Muscle layer of duodenum (tissue), 2 donors: ENCODE data around the gene PGLYRP1.

ENCODE experiments used
- H3K27ac ChIP-seq: one replicate; pipeline ENCODE4 v1.7.0; 2013; ENCODE audit warnings: mild to moderate bottlenecking, low read length
- H3K27me3 ChIP-seq: one replicate; pipeline ENCODE4 v1.7.0; 2013; ENCODE audit warnings: low read depth, mild to moderate bottlenecking, control low read depth, low read length
- H3K36me3 ChIP-seq, 2 donors: one replicate each; pipeline ENCODE4 v1.7.0; 2013; ENCODE audit warnings: low read length in 2 of 2, control low read depth in 1 of 2, mild to moderate bottlenecking in 1 of 2; ENCODE audit not compliant: insufficient read depth in 2 of 2, control insufficient read depth in 1 of 2
- H3K4me1 ChIP-seq, 2 donors: one replicate each; pipeline ENCODE4 v1.7.0; 2013; ENCODE audit warnings: low read length in 2 of 2, mild to moderate bottlenecking in 2 of 2, control low read depth in 1 of 2, moderate library complexity in 1 of 2; ENCODE audit not compliant: insufficient read depth in 2 of 2, control insufficient read depth in 1 of 2
- H3K4me3 ChIP-seq, 2 donors: one replicate each; pipeline ENCODE4 v1.7.0; 2013; ENCODE audit warnings: low read length in 2 of 2, low read depth in 1 of 2, mild to moderate bottlenecking in 1 of 2
- H3K9me3 ChIP-seq, 2 donors: one replicate each; pipeline ENCODE4 v1.7.0; 2013; ENCODE audit warnings: low read length in 2 of 2, control low read depth in 1 of 2, mild to moderate bottlenecking in 1 of 2; ENCODE audit not compliant: control insufficient read depth in 1 of 2
- donor health status: healthy.

Gene PGLYRP1

GRCh38 chr19:46016426-46017094 is 6.3 kb downstream of the PGLYRP1 start:
- Histone ChIP-seq H3K27me3 (peaks cover 13% of the 10 kb centered on the region), H3K27ac (no peak overlapping the region), H3K4me3 (peak overlapping the region; percentile 77 to 79), H3K4me1 (peaks cover 0 to 22% of the 10 kb centered on the region in 2 donors), H3K36me3 (peaks cover 0 to 6% of the 10 kb centered on the region in 2 donors), H3K9me3 (no peaks in the 10 kb centered on the region)

- Histone ChIP-seq H3K9me3 (no peaks in the 10 kb centered on the region), H3K36me3 (peaks cover 0 to 10% of the 10 kb centered on the region in 2 donors), H3K27ac (no peak overlapping the region), H3K4me3 (peak overlapping the region; percentile 77 to 79), H3K4me1 (peaks cover 0 to 22% of the 10 kb centered on the region in 2 donors), H3K27me3 (peaks cover 13% of the 10 kb centered on the region)
Measured at GRCh38 chr19:46015687-46016425, 7.0 kb downstream of the PGLYRP1 start.

GRCh38 chr19:46014941-46015686 is 7.7 kb downstream of the PGLYRP1 start:
- Histone ChIP-seq H3K4me1 (peaks cover 0 to 22% of the 10 kb centered on the region in 2 donors), H3K9me3 (no peaks in the 10 kb centered on the region), H3K27ac (no peak overlapping the region), H3K36me3 (peaks cover 0 to 13% of the 10 kb centered on the region in 2 donors), H3K4me3 (peak overlapping the region in 1 of 2 donors; percentile 77), H3K27me3 (peaks cover 13% of the 10 kb centered on the region)

- no peak overlapping the region for H3K4me3 ChIP-seq
- H3K27ac ChIP-seq: no peak overlapping the region
- H3K27me3 ChIP-seq: peaks cover 13% of the 10 kb centered on the region
- no peaks in the 10 kb centered on the region for H3K9me3 ChIP-seq
- peaks cover 0 to 13% of the 10 kb centered on the region in 2 donors for H3K36me3 ChIP-seq
- peaks cover 0 to 22% of the 10 kb centered on the region in 2 donors for H3K4me1 ChIP-seq
Measured at GRCh38 chr19:46014534-46014933, 8.3 kb downstream of the PGLYRP1 start.

GRCh38 chr19:46009530-46010510 is 13.0 kb downstream of the PGLYRP1 start:
- Histone ChIP-seq H3K36me3 (peaks cover 4 to 32% of the 10 kb centered on the region in 2 donors), H3K27ac (no peak overlapping the region)

GRCh38 chr19:46006411-46006810 is 16.4 kb downstream of the PGLYRP1 start:
- Histone ChIP-seq H3K36me3 (peaks cover 8 to 36% of the 10 kb centered on the region in 2 donors), H3K4me1 (no peaks in the 10 kb centered on the region), H3K27ac (no peak overlapping the region), H3K27me3 (no peaks in the 10 kb centered on the region), H3K4me3 (no peak overlapping the region), H3K9me3 (no peaks in the 10 kb centered on the region)

More at GRCh38 chr19:46009530-46010510, 13.0 kb downstream of the PGLYRP1 start:
- Histone ChIP-seq H3K4me3 (no peak overlapping the region), H3K27me3 (peaks cover 6% of the 10 kb centered on the region), H3K4me1 (peaks cover 0 to 4% of the 10 kb centered on the region in 2 donors), H3K9me3 (no peaks in the 10 kb centered on the region)

GRCh38 chr19:46002678-46003275 is 20.1 kb downstream of the PGLYRP1 start:
- H3K4me1 ChIP-seq: peaks cover 0 to 17% of the 10 kb centered on the region in 2 donors
- H3K36me3 ChIP-seq: peaks cover 8 to 21% of the 10 kb centered on the region in 2 donors
- H3K27ac ChIP-seq: no peak overlapping the region
- no peak overlapping the region for H3K4me3 ChIP-seq
- no peaks in the 10 kb centered on the region for H3K27me3 ChIP-seq
- H3K9me3 ChIP-seq: no peaks in the 10 kb centered on the region

- peaks cover 0 to 23% of the 10 kb centered on the region in 2 donors for H3K4me1 ChIP-seq
- H3K27ac ChIP-seq: no peak overlapping the region
- no peak overlapping the region for H3K4me3 ChIP-seq
- H3K9me3 ChIP-seq: no peaks in the 10 kb centered on the region
- no peaks in the 10 kb centered on the region for H3K27me3 ChIP-seq
- H3K36me3 ChIP-seq: peaks cover 8 to 11% of the 10 kb centered on the region in 2 donors
Measured at GRCh38 chr19:46000491-46001246, 22.2 kb downstream of the PGLYRP1 start.

- H3K27ac ChIP-seq: no peak overlapping the region
- peaks cover 0 to 23% of the 10 kb centered on the region in 2 donors for H3K4me1 ChIP-seq
- no peaks in the 10 kb centered on the region for H3K9me3 ChIP-seq
- peaks cover 8 to 11% of the 10 kb centered on the region in 2 donors for H3K36me3 ChIP-seq
- H3K4me3 ChIP-seq: no peak overlapping the region
- H3K27me3 ChIP-seq: no peaks in the 10 kb centered on the region
Measured at GRCh38 chr19:45999653-46000121, 23.2 kb downstream of the PGLYRP1 start.
